Body of pancreas (tissue), 4 donors: ENCODE measurements around the gene STRADB. TPM values are rescaled to one million over a fixed set of nuclear protein-coding genes. Genes with fewer than 3 reads are reported as not detected.

Experiments
- ATAC-seq: fragments of 150-250 bp; one replicate; pipeline ENCODE4 v1.9.1; 2016
- DNase-seq, 4 donors: peaks; one replicate each; pipeline ENCODE4 v3.0.0-alpha.2; 2019
- H3K27ac ChIP-seq, 4 donors: fragments of 200-600 bp; sonication (generic); 1 replicate in 3 of 4; 2 replicates in 1 of 4; pipeline versions ENCODE4 v1.5.1 to v1.6.1; 2016 to 2019; ENCODE audit warnings: mild to moderate bottlenecking in 1 of 4, mixed read lengths in 1 of 4, moderate library complexity in 1 of 4
- H3K27me3 ChIP-seq, 2 donors: fragments of 200-600 bp; sonication (generic); one replicate each; pipeline ENCODE4 v1.6.0; 2016; ENCODE audit warnings: mild to moderate bottlenecking in 1 of 2
- H3K36me3 ChIP-seq, 2 donors: fragments of 200-600 bp; sonication (generic); replicated peaks in 1 of 2; 2 replicates each; pipeline ENCODE4 v1.5.1; 2016; ENCODE audit warnings: low read depth in 2 of 2; ENCODE audit not compliant: insufficient read depth in 1 of 2
- H3K4me1 ChIP-seq: fragments of 200-600 bp; sonication (generic); one replicate; pipeline ENCODE4 v1.6.0; 2016
- H3K4me3 ChIP-seq, 2 donors: fragments of 200-600 bp; sonication (generic); 1 replicate in 1 of 2; 2 replicates in 1 of 2; pipeline ENCODE4 v1.5.1; 2016 to 2019
- H3K9me3 ChIP-seq, 3 donors: fragments of 200-600 bp; sonication (generic); 1 replicate in 2 of 3; 2 replicates in 1 of 3; pipeline ENCODE4 v1.5.1; 2016
- POLR2A ChIP-seq, 3 donors: fragments of 450-650 bp; IDR thresholded peaks; one replicate each; pipeline ENCODE4 v1.6.1; 2016; ENCODE audit warnings: antibody characterized with exemption in 3 of 3, mild to moderate bottlenecking in 2 of 3
- WGBS, 2 donors: methylation state at CpG; one replicate each; pipeline ENCODE4 v1.1.5; 2017; 5-methylcytosine and 5-hydroxymethylcytosine counted together
- intact Hi-C: fragments of 100-400 bp; cut with DNase I; formaldehyde crosslinking; loops from one replicate; pipeline ENCODE4 v1.15.1; 2023
- small RNA-seq: library from RNA; depleted of rRNA; stranded (forward); fragments of <200 nt; gene quantifications from one replicate; pipeline ENCODE3, GENCODE V24; 2016
- total RNA-seq, 2 donors: library from RNA; depleted of rRNA; stranded (reverse); fragments of >200 nt; gene quantifications; one replicate each; pipeline ENCODE4 v1.1.0, GENCODE V29; 2016
- TF ChIP-seq, protein P1 (sequence below), 7 experiments: fragments of 450-650 bp in 4 of 7; fragments of 200-600 bp in 3 of 7; sonication (generic) in 3 of 7; IDR thresholded peaks; one replicate each; pipeline ENCODE4 v1.5.1; 2016 to 2019; ENCODE audit warnings: antibody characterized with exemption in 7 of 7

STRADB gene
- total RNA-seq, 2 donors from 2014 or later: 21.0 to 24.7 TPM

DNA sequence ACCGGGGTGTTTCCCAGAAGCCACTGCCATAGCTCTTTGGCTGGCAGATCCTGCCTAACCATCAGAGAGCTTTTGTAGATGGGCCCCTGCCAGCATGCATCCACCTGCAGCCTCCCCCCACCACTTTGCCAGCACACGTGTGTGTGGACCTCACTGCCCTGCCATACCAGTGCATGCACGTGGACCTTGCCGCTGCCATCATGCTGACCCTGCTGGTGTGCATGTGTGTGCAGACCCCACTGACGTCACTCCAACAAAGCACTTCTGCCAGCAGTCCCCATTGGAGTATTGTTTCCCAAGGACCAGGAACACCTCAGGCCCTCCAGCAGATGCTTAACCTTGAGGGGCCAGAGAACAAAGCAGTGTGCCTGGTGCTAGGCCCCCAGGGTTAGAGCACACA, 71.4 kb downstream of the STRADB start:
- Histone ChIP-seq H3K4me3 (no peak overlapping the region), H3K4me1 (no peaks in the 10 kb centered on the region), H3K36me3 (no peaks in the 10 kb centered on the region), H3K9me3 (no peaks in the 10 kb centered on the region), H3K27ac (no peak overlapping the region), H3K27me3 (no peaks in the 10 kb centered on the region)
- intact Hi-C loops: no loop called here
- ATAC-seq (no peak), DNase-seq (no peak)
- 70 to 79% methylated on average over 2 to 5 of the region's 5 CpGs for WGBS, 2 donors
- TF ChIP-seq, protein P1, sequence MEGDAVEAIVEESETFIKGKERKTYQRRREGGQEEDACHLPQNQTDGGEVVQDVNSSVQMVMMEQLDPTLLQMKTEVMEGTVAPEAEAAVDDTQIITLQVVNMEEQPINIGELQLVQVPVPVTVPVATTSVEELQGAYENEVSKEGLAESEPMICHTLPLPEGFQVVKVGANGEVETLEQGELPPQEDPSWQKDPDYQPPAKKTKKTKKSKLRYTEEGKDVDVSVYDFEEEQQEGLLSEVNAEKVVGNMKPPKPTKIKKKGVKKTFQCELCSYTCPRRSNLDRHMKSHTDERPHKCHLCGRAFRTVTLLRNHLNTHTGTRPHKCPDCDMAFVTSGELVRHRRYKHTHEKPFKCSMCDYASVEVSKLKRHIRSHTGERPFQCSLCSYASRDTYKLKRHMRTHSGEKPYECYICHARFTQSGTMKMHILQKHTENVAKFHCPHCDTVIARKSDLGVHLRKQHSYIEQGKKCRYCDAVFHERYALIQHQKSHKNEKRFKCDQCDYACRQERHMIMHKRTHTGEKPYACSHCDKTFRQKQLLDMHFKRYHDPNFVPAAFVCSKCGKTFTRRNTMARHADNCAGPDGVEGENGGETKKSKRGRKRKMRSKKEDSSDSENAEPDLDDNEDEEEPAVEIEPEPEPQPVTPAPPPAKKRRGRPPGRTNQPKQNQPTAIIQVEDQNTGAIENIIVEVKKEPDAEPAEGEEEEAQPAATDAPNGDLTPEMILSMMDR (IDR thresholded peaks at IDR 0.05): no peak
- no peak for TF ChIP-seq POLR2A (IDR thresholded peaks at IDR 0.05)

DNA sequence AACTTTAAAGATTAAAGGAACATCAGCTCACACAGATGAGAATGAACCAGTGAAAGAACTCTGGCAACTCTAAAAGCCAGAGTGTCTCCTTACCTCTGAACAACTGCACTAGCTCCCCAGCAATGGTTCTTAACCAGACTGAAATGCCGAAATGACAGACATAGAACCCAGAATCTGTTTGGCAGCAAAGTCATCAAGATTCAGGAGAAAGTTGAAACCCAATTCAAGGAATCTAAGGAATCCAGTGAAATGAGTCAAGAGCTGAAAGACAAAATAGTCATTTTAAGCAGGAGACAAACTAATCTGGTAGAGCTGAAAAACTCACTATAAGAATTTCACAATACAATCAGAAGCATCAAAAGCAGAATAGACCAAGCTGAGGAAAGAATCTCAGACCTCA, 72.0 kb downstream of the STRADB start:
- no peak overlapping the region for H3K27ac ChIP-seq
- 0% methylated on average over 1 of the region's 1 CpG for WGBS, 2 donors
- no peaks in the 10 kb centered on the region for H3K9me3 ChIP-seq
- no peaks in the 10 kb centered on the region for H3K36me3 ChIP-seq
- TF ChIP-seq, protein P1 (IDR thresholded peaks at IDR 0.05): no peak
- TF ChIP-seq POLR2A (IDR thresholded peaks at IDR 0.05): no peak
- H3K4me1 ChIP-seq: no peaks in the 10 kb centered on the region
- no peaks in the 10 kb centered on the region for H3K27me3 ChIP-seq
- intact Hi-C loops: no loop called here
- H3K4me3 ChIP-seq: no peak overlapping the region
- DNase-seq: no peak
- no peak for ATAC-seq

Small RNA genes within 50 kb of the gene (small RNA-seq; reads per million reads assigned to genes)
- not detected for gene RF00019

Other genes starting within 250 kb of the STRADB start
- 100 to 1,000 TPM in 1 of 2 donors, 10 to 100 TPM in 1; 13.2 to 161 TPM for gene CASP8, start 191.2 kb upstream of the STRADB start, total RNA-seq
- gene FLACC1, start 94.4 kb upstream of the STRADB start, total RNA-seq: 1 to 10 TPM in 1 of 2 donors, under 1 TPM in 1; 0.78 to 2.3 TPM
- gene TRAK2, start 282 bp upstream of the STRADB start, total RNA-seq: 10 to 100 TPM; 13.8 to 24.9 TPM
- gene TMEM237, start 191.8 kb downstream of the STRADB start, total RNA-seq: 10 to 100 TPM in 1 of 2 donors, 1 to 10 TPM in 1; 9.3 to 10.5 TPM
- not detected for gene MPP4, start 246.9 kb downstream of the STRADB start, total RNA-seq